Tibial artery (tissue), 4 donors: ENCODE measurements around the gene FRAT1.

Experiments used
- DNase-seq, 2 donors: peaks; one replicate each; pipeline ENCODE4 v3.0.0-alpha.2; 2019
- H3K27ac ChIP-seq, 2 donors: fragments of 200-600 bp; sonication (generic) in 1 of 2; 1 replicate in 1 of 2; 2 replicates in 1 of 2; pipeline ENCODE4 v1.5.1; 2018 to 2019; ENCODE audit warnings: mild to moderate bottlenecking in 1 of 2
- H3K27me3 ChIP-seq, 2 donors: fragments of 200-600 bp; sonication (generic) in 1 of 2; one replicate each; pipeline versions ENCODE4 v1.5.1 to v1.6.0; 2016 to 2019
- H3K36me3 ChIP-seq, 3 donors: fragments of 200-600 bp; sonication (generic) in 2 of 3; one replicate each; pipeline ENCODE4 v1.5.1; 2016 to 2019; ENCODE audit warnings: mild to moderate bottlenecking in 2 of 3
- H3K4me1 ChIP-seq, 4 donors: fragments of 200-600 bp; sonication (generic) in 2 of 4; 1 replicate in 3 of 4; 2 replicates in 1 of 4; pipeline ENCODE4 v1.5.1; 2016 to 2019
- H3K4me3 ChIP-seq, 2 donors: fragments of 200-600 bp; sonication (generic) in 1 of 2; 1 replicate in 1 of 2; 2 replicates in 1 of 2; pipeline ENCODE4 v1.5.1; 2018 to 2019; ENCODE audit warnings: mild to moderate bottlenecking in 2 of 2
- H3K9me3 ChIP-seq, 3 donors: fragments of 200-600 bp; sonication (generic) in 1 of 3; one replicate each; pipeline ENCODE4 v1.5.1; 2016 to 2019
- CTCF ChIP-seq, 2 experiments: fragments of 200-600 bp in 1 of 2; fragments of 450-650 bp in 1 of 2; IDR thresholded peaks; one replicate each; pipeline ENCODE4 v1.5.1; 2017 to 2019; ENCODE audit warnings: antibody characterized with exemption in 2 of 2, mild to moderate bottlenecking in 1 of 2, moderate library complexity in 1 of 2
- intact Hi-C: fragments of 100-400 bp; cut with DNase I; formaldehyde crosslinking; loops from one replicate; pipeline ENCODE4 v1.15.0; 2023; ENCODE audit warnings: low total_unique reads

The FRAT1 gene

GRCh38 chr10:97323501-97323900 is 4.4 kb downstream of the FRAT1 start:
- peaks cover under 1 to 9% (median 2%) of the 10 kb centered on the region in 3 donors for H3K36me3 ChIP-seq
- intact Hi-C loops: no loop called here

GRCh38 chr10:97325754-97326153 is 6.7 kb downstream of the FRAT1 start:
- H3K4me3 ChIP-seq: no peak overlapping the region
- peaks cover 0 to 16% (median 7%) of the 10 kb centered on the region in 4 donors for H3K4me1 ChIP-seq
- no peak for TF ChIP-seq CTCF (IDR thresholded peaks at IDR 0.05)
- intact Hi-C loops: no loop called here
- DNase-seq: no peak
- H3K36me3 ChIP-seq: peaks cover 10 to 28% (median 21%) of the 10 kb centered on the region in 3 donors
- no peaks in the 10 kb centered on the region for H3K9me3 ChIP-seq
- no peaks in the 10 kb centered on the region for H3K27me3 ChIP-seq
- no peak overlapping the region for H3K27ac ChIP-seq

More at GRCh38 chr10:97323501-97323900, 4.4 kb downstream of the FRAT1 start:
- no peak for TF ChIP-seq CTCF (IDR thresholded peaks at IDR 0.05)
- H3K9me3 ChIP-seq: no peaks in the 10 kb centered on the region
- H3K27ac ChIP-seq: no peak overlapping the region
- no peaks in the 10 kb centered on the region for H3K27me3 ChIP-seq
- no peak overlapping the region for H3K4me3 ChIP-seq
- no peak for DNase-seq
- peaks cover 0 to 21% (median 18%) of the 10 kb centered on the region in 4 donors for H3K4me1 ChIP-seq

GRCh38 chr10:97327348-97328294 is 8.6 kb downstream of the FRAT1 start:
- no peak for DNase-seq
- Histone ChIP-seq H3K27me3 (no peaks in the 10 kb centered on the region), H3K4me3 (no peak overlapping the region), H3K36me3 (peaks cover 10 to 28% (median 24%) of the 10 kb centered on the region in 3 donors), H3K9me3 (no peaks in the 10 kb centered on the region), H3K4me1 (peaks cover 0 to 25% (median 15%) of the 10 kb centered on the region in 4 donors), H3K27ac (no peak overlapping the region)
- intact Hi-C loops: no loop called here
- TF ChIP-seq CTCF (IDR thresholded peaks at IDR 0.05): no peak

- DNase-seq: no peak
Measured at GRCh38 chr10:97328646-97329453, 9.8 kb downstream of the FRAT1 start.

More at GRCh38 chr10:97328646-97329453, 9.8 kb downstream of the FRAT1 start:
- H3K4me1 ChIP-seq: peaks cover 0 to 36% (median 24%) of the 10 kb centered on the region in 4 donors
- no peaks in the 10 kb centered on the region for H3K9me3 ChIP-seq
- no peak overlapping the region for H3K27ac ChIP-seq
- no peak for TF ChIP-seq CTCF (IDR thresholded peaks at IDR 0.05)
- intact Hi-C loops: no loop called here
- H3K36me3 ChIP-seq: peaks cover 10 to 28% (median 24%) of the 10 kb centered on the region in 3 donors
- H3K27me3 ChIP-seq: no peaks in the 10 kb centered on the region
- H3K4me3 ChIP-seq: no peak overlapping the region
